Spleen (tissue), 11 donors: ENCODE results near the gene MGRN1. TPM values are rescaled to one million over a fixed set of nuclear protein-coding genes. Genes with fewer than 3 reads are reported as not detected.

Experiments
- DNase-seq: peaks from one replicate; pipeline ENCODE4 v3.0.0-alpha.2; 2020
- H3K27ac ChIP-seq, 8 donors: fragments of 200-600 bp; sonication (generic) in 7 of 8; 1 replicate in 4 of 8; 2 replicates in 4 of 8; pipeline versions ENCODE4 v1.5.0 to v1.8.0; 2016 to 2021; ENCODE audit warnings: inconsistent platforms in 4 of 8, mild to moderate bottlenecking in 4 of 8, moderate library complexity in 1 of 8
- H3K27me3 ChIP-seq, 7 donors: fragments of 200-600 bp; sonication (generic) in 6 of 7; replicated peaks in 1 of 7; 1 replicate in 4 of 7; 2 replicates in 3 of 7; pipeline versions ENCODE4 v1.5.0 to v1.8.0; 2016 to 2021; ENCODE audit warnings: inconsistent platforms in 3 of 7, mild to moderate bottlenecking in 1 of 7
- H3K36me3 ChIP-seq, 6 donors: fragments of 200-600 bp; sonication (generic) in 5 of 6; 1 replicate in 4 of 6; 2 replicates in 2 of 6; pipeline versions ENCODE4 v1.5.0 to v1.8.0; 2016 to 2021; ENCODE audit warnings: inconsistent platforms in 2 of 6
- H3K4me1 ChIP-seq, 6 donors: fragments of 200-600 bp; sonication (generic) in 5 of 6; 1 replicate in 3 of 6; 2 replicates in 3 of 6; pipeline versions ENCODE4 v1.5.0 to v1.8.0; 2016 to 2021; ENCODE audit warnings: inconsistent platforms in 3 of 6
- H3K4me3 ChIP-seq, 8 donors: fragments of 200-600 bp; sonication (generic) in 7 of 8; 1 replicate in 4 of 8; 2 replicates in 4 of 8; pipeline versions ENCODE4 v1.5.0 to v1.8.0; 2016 to 2021; ENCODE audit warnings: inconsistent platforms in 4 of 8, mild to moderate bottlenecking in 4 of 8, moderate library complexity in 2 of 8
- H3K9me3 ChIP-seq, 8 donors: fragments of 200-600 bp; sonication (generic) in 7 of 8; 1 replicate in 4 of 8; 2 replicates in 4 of 8; pipeline versions ENCODE4 v1.5.0 to v1.8.0; 2016 to 2021; ENCODE audit warnings: inconsistent platforms in 4 of 8
- POLR2A ChIP-seq, 3 donors: fragments of 450-650 bp; IDR thresholded peaks; one replicate each; pipeline ENCODE4 v1.5.1; 2017; ENCODE audit warnings: antibody characterized with exemption in 3 of 3, mild to moderate bottlenecking in 1 of 3
- POLR2AphosphoS5 ChIP-seq, 3 donors: sonication (generic); formaldehyde crosslinking; IDR thresholded peaks; one replicate each; pipeline ENCODE4 v1.5.1; 2017; ENCODE audit warnings: antibody characterized with exemption in 3 of 3
- WGBS, 5 donors: extraction: QIAGEN DNeasy Blood & Tissue Kit in 3 of 5; methylation state at CpG; one replicate each; pipeline versions ENCODE4 v1.1.5 to v1.1.7; 2013 to 2018; 5-methylcytosine and 5-hydroxymethylcytosine counted together
- intact Hi-C: fragments of 100-400 bp; cut with DNase I; formaldehyde crosslinking; loops from one replicate; pipeline ENCODE4 v1.15.0; 2023; ENCODE audit warnings: low total_unique reads
- polyA plus RNA-seq, 3 donors: library from polyadenylated mRNA; stranded (reverse); fragments of 200-250 nt; gene quantifications; one replicate each; pipeline ENCODE4 v1.2.1, GENCODE V29; 2013
- total RNA-seq, 7 donors: library from RNA; depleted of rRNA in 3 of 7; stranded (reverse); fragments of >200 nt in 3 of 7; fragmentation: NEBNext Ultra II Directional in 4 of 7; extraction: Animal tissue kit (Norgen Biotek cat#: 25700) in 4 of 7; gene quantifications; one replicate each; pipeline versions ENCODE4 v1.1.0 to v1.2.1, GENCODE V29; 2016 to 2021
- TF ChIP-seq, protein P1 (sequence below), 11 experiments: fragments of 200-600 bp in 7 of 11; fragments of 450-650 bp in 4 of 11; sonication (generic) in 4 of 11; IDR thresholded peaks in 8 of 11; conservative IDR thresholded peaks in 3 of 11; 1 replicate in 7 of 11; 2 replicates in 4 of 11; pipeline versions ENCODE4 v1.4.0 to v1.8.0; 2016 to 2021; ENCODE audit warnings: antibody characterized with exemption in 11 of 11, inconsistent platforms in 4 of 11, mild to moderate bottlenecking in 1 of 11
- donor health status: healthy with polysubstance abuse.
- donor health status: DM: no; HTN: no; CAD: no; lungs with moderate emphysema.
- donor health status: DM: no; HTN: no; CAD: no.
- donor health status: Bipolar disorder and iron deficiency.
- donor health status: healthy.
- donor health status: DM: no; HTN: no; CAD: no.
- donor health status: DM: yes; HTN: yes; CAD: no.

Gene MGRN1
- total and polyA plus RNA-seq, 10 donors = 7.6 to 132 (median 75.1) TPM

DNA sequence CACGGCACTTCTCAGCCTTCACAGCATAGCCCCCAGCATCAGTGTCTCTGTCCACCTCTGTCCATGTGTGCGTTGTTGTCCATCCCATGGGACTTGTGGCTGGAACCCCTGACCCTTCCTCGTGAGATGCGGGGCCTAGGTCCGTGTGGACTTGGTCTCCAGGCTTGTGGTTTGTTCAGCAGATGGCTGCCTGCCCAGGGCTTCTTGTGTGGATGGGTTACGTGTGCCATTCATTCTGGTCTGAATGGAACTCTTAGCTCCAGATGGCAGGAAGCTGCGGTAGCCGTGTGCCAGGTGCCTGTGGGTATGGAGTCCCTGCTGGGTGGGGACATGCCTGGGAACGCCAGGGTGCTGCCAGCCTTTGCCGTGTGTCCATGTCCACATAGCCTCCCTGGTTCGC, 37.0 kb downstream of the MGRN1 start:
- peak overlapping the region in 6 of 8 donors; percentile 38 to 85 (median 78) for H3K27ac ChIP-seq
- no peak overlapping the region for H3K4me3 ChIP-seq
- peak in 2 of 3 donors; percentile 8 to 10 for TF ChIP-seq POLR2AphosphoS5 (IDR thresholded peaks at IDR 0.05)
- TF ChIP-seq POLR2A (IDR thresholded peaks at IDR 0.05) = no peak
- TF ChIP-seq, protein P1, sequence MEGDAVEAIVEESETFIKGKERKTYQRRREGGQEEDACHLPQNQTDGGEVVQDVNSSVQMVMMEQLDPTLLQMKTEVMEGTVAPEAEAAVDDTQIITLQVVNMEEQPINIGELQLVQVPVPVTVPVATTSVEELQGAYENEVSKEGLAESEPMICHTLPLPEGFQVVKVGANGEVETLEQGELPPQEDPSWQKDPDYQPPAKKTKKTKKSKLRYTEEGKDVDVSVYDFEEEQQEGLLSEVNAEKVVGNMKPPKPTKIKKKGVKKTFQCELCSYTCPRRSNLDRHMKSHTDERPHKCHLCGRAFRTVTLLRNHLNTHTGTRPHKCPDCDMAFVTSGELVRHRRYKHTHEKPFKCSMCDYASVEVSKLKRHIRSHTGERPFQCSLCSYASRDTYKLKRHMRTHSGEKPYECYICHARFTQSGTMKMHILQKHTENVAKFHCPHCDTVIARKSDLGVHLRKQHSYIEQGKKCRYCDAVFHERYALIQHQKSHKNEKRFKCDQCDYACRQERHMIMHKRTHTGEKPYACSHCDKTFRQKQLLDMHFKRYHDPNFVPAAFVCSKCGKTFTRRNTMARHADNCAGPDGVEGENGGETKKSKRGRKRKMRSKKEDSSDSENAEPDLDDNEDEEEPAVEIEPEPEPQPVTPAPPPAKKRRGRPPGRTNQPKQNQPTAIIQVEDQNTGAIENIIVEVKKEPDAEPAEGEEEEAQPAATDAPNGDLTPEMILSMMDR (IDR thresholded peaks at IDR 0.05 in 8 of 11, conservative IDR thresholded peaks at IDR 0.05 in 3 of 11) = no peak
- intact Hi-C loops = no loop called here
- H3K9me3 ChIP-seq = no peaks in the 10 kb centered on the region
- H3K27me3 ChIP-seq = no peaks in the 10 kb centered on the region
- peaks cover 0 to 93% (median 34%) of the 10 kb centered on the region in 6 donors for H3K36me3 ChIP-seq
- WGBS, 5 donors = 32 to 52% (median 37%) methylated on average over 11 of the region's 11 CpGs
- H3K4me1 ChIP-seq = peaks cover 40 to 79% (median 60%) of the 10 kb centered on the region in 6 donors
- DNase-seq = no peak

DNA sequence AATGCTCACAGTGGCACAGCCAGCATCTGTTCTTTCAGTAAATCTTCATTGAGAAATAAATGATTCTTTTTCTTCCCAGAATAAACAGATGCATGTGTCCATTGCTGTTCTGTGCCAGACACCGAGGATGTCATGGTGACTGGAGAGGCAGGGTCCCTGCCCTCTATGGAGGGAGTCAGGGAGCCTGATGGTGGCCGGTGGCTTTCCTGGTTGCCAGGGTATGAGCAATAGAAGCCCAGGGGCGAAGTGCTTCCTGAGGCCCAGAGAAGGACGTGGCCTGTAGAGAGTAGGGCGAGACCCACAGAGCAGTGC, 38.8 kb downstream of the MGRN1 start:
- H3K36me3 ChIP-seq = peaks cover 0 to 93% (median 34%) of the 10 kb centered on the region in 6 donors

DNA sequence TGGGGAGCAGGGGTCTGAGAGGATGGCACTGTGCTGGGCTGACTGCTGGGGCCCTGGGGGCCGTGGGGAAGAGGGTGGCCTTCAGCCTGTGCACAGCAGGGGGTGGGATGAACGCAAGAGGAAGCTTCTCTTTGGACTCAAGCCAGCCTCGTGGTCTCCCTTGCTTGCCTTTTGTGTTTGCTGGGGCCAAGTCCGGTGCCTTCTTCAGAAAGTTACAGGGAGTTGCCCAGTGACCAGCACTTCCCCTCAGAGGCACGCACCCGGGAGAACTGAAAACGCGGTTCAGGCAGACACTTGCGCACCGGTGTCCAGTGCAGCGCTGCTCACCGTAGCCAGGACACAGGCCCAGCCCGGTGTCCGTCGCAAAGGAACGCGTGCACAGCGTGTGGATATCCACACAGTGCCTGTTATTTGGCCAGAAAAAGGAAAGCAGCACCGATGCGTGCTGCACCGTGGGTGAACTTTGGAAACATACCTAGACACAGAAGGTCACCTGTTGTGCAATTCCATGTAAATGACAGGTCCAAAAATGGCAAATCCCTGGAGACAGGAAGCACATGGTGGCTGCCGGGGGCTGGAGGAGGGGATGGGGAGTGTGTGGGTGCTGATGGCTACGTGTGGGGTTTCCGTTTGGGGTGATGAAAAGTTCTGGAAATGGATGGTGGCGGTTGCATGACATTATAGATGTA, 39.3 kb downstream of the MGRN1 start:
- TF ChIP-seq POLR2AphosphoS5 (IDR thresholded peaks at IDR 0.05) = peak; percentile 59 to 70 (median 62)
- TF ChIP-seq, protein P1 (IDR thresholded peaks at IDR 0.05 in 8 of 11, conservative IDR thresholded peaks at IDR 0.05 in 3 of 11) = peak in 3 of 11 experiments; percentile 5 to 36 (median 8)
- TF ChIP-seq POLR2A (IDR thresholded peaks at IDR 0.05) = no peak
- no peaks in the 10 kb centered on the region for H3K27me3 ChIP-seq
- intact Hi-C loops = no loop called here
- H3K36me3 ChIP-seq = peaks cover 0 to 93% (median 34%) of the 10 kb centered on the region in 6 donors
- peaks cover 40 to 77% (median 60%) of the 10 kb centered on the region in 6 donors for H3K4me1 ChIP-seq
- 30 to 57% (median 36%) methylated on average over 24 to 25 of the region's 25 CpGs for WGBS, 5 donors
- DNase-seq = peak; percentile 87
- peak overlapping the region; percentile 42 to 89 (median 81) for H3K27ac ChIP-seq
- H3K9me3 ChIP-seq = no peaks in the 10 kb centered on the region
- peak overlapping the region in 1 of 8 donors; percentile 41 for H3K4me3 ChIP-seq

More for the DNA sequence above, 38.8 kb downstream of the MGRN1 start:
- intact Hi-C loops = no loop called here
- WGBS, 5 donors = 29 to 51% (median 44%) methylated on average over 5 of the region's 5 CpGs
- DNase-seq = no peak
- H3K4me1 ChIP-seq = peaks cover 40 to 79% (median 60%) of the 10 kb centered on the region in 6 donors
- H3K27ac ChIP-seq = peak overlapping the region; percentile 42 to 89 (median 81)
- H3K9me3 ChIP-seq = no peaks in the 10 kb centered on the region
- H3K27me3 ChIP-seq = no peaks in the 10 kb centered on the region
- no peak for TF ChIP-seq POLR2AphosphoS5 (IDR thresholded peaks at IDR 0.05)
- TF ChIP-seq, protein P1 (IDR thresholded peaks at IDR 0.05 in 8 of 11, conservative IDR thresholded peaks at IDR 0.05 in 3 of 11) = peak in 1 of 11 experiments; percentile 8
- no peak for TF ChIP-seq POLR2A (IDR thresholded peaks at IDR 0.05)
- H3K4me3 ChIP-seq = peak overlapping the region in 1 of 8 donors; percentile 41
